Colonic mucosa (tissue), 4 donors: ENCODE results near the gene MOB3B. TPM values are rescaled to one million over a fixed set of nuclear protein-coding genes. Genes with fewer than 3 reads are reported as not detected.

ENCODE experiments used
- DNase-seq: peaks from one replicate; pipeline ENCODE4 v3.0.0-alpha.2; 2020
- H3K27ac ChIP-seq: fragments of 200-600 bp; one replicate; pipeline ENCODE4 v1.8.0; 2021
- H3K27me3 ChIP-seq: fragments of 200-600 bp; one replicate; pipeline ENCODE4 v1.8.0; 2021
- H3K36me3 ChIP-seq: fragments of 200-600 bp; one replicate; pipeline ENCODE4 v1.8.0; 2021
- H3K4me1 ChIP-seq: fragments of 200-600 bp; one replicate; pipeline ENCODE4 v1.8.0; 2021; ENCODE audit warnings: mild to moderate bottlenecking
- H3K4me3 ChIP-seq: fragments of 200-600 bp; one replicate; pipeline ENCODE4 v1.8.0; 2021
- H3K9ac ChIP-seq, 2 donors: one replicate each; pipeline ENCODE4 v1.7.0; 2013; ENCODE audit warnings: control low read depth in 2 of 2, low read depth in 2 of 2, low read length in 2 of 2
- H3K9me3 ChIP-seq: fragments of 200-600 bp; one replicate; pipeline ENCODE4 v1.8.0; 2021
- intact Hi-C: fragments of 100-400 bp; cut with DNase I; formaldehyde crosslinking; loops from one replicate; pipeline ENCODE4 v1.14.1; 2022
- total RNA-seq, 2 donors: library from RNA; stranded (reverse); fragmentation: NEBNext Ultra II Directional in 1 of 2; extraction: Animal tissue kit (Norgen Biotek cat#: 25700) in 1 of 2; gene quantifications; one replicate each; pipeline ENCODE4 v1.2.1, GENCODE V29; 2021
- TF ChIP-seq, protein P1 (sequence below): fragments of 200-600 bp; IDR thresholded peaks from one replicate; pipeline ENCODE4 v1.8.0; 2022; ENCODE audit warnings: antibody characterized with exemption, mild to moderate bottlenecking
- donor health status: healthy.
- donor health status: DM: no; HTN: no; CAD: no.
- donor health status: DM: no; HTN: no; CAD: no.

MOB3B gene
- total RNA-seq, 2 donors from 2014 or later, result 35.8 to 39.6 TPM

DNA sequence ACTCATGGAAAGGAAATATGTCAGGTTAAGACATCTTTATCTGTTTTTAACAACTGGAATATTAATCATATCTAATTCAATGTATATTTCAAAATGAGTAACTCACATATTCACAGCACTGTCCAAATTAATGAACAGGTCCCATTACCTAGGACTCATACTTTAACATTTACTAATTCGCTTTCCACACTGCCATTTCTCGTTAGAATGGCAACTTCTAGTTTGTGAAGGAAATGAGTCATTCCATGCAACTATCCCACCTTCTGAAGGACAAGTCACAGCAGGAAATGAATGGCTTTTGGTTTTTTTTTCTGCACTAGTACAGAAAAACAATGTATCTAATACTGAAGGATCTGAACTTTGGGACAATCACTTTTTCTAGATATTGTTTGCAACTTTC, 30.2 kb downstream of the MOB3B start:
- Histone ChIP-seq H3K27ac (no peak overlapping the region), H3K4me3 (no peak overlapping the region), H3K4me1 (no peaks in the 10 kb centered on the region), H3K36me3 (no peaks in the 10 kb centered on the region), H3K9me3 (no peaks in the 10 kb centered on the region), H3K9ac (no peak overlapping the region), H3K27me3 (no peaks in the 10 kb centered on the region)
- TF ChIP-seq, protein P1, sequence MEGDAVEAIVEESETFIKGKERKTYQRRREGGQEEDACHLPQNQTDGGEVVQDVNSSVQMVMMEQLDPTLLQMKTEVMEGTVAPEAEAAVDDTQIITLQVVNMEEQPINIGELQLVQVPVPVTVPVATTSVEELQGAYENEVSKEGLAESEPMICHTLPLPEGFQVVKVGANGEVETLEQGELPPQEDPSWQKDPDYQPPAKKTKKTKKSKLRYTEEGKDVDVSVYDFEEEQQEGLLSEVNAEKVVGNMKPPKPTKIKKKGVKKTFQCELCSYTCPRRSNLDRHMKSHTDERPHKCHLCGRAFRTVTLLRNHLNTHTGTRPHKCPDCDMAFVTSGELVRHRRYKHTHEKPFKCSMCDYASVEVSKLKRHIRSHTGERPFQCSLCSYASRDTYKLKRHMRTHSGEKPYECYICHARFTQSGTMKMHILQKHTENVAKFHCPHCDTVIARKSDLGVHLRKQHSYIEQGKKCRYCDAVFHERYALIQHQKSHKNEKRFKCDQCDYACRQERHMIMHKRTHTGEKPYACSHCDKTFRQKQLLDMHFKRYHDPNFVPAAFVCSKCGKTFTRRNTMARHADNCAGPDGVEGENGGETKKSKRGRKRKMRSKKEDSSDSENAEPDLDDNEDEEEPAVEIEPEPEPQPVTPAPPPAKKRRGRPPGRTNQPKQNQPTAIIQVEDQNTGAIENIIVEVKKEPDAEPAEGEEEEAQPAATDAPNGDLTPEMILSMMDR, result no peak
- DNase-seq, result no peak
- intact Hi-C loops, result no loop called here

DNA sequence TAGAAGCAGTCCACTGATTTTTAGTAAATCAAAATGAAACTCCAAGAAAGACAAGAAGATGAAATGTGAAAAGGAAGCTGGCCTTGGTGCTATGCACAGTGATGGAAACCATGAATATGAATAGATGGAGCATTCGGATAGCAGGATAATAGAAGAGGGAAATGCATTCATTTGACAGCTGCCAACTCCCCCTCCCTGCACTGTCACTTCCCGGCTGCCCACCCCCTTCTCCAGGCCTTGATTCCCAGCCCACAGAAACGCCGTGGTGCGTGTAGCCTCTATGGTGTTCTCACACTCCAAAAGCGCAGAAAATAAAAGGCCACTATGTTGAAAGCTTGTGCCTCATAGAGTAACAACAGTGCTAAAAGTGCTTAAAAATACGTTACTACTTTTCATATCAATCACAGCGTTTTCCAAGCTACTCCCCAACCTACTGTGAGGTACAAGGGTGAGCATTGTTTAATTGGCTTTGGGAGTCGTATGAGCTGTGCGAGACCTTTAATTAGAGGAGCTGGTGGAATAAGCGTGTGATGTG, 31.7 kb downstream of the MOB3B start:
- no peak overlapping the region for H3K4me3 ChIP-seq
- no peak overlapping the region for H3K9ac ChIP-seq
- intact Hi-C loops, result no loop called here
- no peak for DNase-seq
- no peaks in the 10 kb centered on the region for H3K36me3 ChIP-seq
- TF ChIP-seq, protein P1, result no peak
- no peaks in the 10 kb centered on the region for H3K4me1 ChIP-seq
- no peaks in the 10 kb centered on the region for H3K27me3 ChIP-seq
- H3K27ac ChIP-seq, result no peak overlapping the region
- H3K9me3 ChIP-seq, result no peaks in the 10 kb centered on the region

DNA sequence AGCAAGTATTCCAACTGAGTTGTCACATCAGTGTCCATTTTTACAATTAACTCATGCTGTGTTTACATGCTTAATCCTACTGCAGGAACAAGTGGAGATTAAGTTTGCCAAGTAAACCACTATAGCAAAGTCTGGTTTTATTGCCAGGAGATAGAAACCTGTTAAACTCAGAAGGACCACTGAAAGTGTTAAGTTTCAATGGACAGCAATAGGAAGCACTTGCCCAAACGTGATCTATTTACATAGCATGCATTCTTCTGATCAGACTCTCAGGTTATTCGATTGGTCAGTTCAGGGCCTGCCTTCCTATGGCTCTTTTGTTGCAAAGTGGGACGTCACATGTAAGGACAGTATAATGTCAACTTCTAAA, 33.5 kb downstream of the MOB3B start:
- TF ChIP-seq, protein P1, result no peak
- Histone ChIP-seq H3K27ac (no peak overlapping the region), H3K36me3 (no peaks in the 10 kb centered on the region), H3K9me3 (no peaks in the 10 kb centered on the region), H3K4me3 (no peak overlapping the region), H3K9ac (no peak overlapping the region), H3K27me3 (no peaks in the 10 kb centered on the region), H3K4me1 (no peaks in the 10 kb centered on the region)
- DNase-seq, result no peak
- intact Hi-C loops, result no loop called here

DNA sequence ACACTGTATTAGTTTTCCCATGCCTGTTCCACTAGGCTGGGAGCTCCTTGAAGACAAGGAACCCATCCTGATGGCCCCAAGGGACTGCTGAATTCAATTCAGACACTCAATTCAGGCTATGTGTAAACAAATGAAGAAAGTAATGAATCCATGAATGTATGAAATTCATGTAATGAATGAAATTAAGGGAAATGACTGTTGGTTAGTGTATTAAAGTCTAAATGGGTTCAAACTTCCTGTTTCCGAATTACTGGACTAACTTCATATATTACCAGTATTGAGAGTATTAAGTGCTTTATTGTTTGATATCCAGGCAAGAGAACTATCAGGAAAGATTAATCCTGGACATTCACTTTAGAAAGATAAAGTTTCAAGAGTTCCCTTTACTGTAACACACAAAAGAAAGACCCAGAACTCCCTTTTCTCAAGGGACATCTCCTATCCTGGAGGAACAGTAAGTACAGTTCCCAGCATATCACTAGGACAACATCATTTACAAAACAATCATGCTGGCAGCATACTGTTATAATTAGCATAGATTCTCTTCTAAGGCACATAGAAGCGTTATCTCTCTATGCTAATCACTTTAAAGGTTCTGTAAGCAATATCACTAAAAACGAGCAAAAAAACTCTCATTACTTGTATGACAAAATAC, 34.0 kb downstream of the MOB3B start:
- intact Hi-C loops, result no loop called here
- Histone ChIP-seq H3K4me3 (no peak overlapping the region), H3K9ac (no peak overlapping the region), H3K36me3 (no peaks in the 10 kb centered on the region), H3K27ac (no peak overlapping the region), H3K9me3 (no peaks in the 10 kb centered on the region), H3K4me1 (no peaks in the 10 kb centered on the region), H3K27me3 (no peaks in the 10 kb centered on the region)
- TF ChIP-seq, protein P1, result no peak
- DNase-seq, result no peak

DNA sequence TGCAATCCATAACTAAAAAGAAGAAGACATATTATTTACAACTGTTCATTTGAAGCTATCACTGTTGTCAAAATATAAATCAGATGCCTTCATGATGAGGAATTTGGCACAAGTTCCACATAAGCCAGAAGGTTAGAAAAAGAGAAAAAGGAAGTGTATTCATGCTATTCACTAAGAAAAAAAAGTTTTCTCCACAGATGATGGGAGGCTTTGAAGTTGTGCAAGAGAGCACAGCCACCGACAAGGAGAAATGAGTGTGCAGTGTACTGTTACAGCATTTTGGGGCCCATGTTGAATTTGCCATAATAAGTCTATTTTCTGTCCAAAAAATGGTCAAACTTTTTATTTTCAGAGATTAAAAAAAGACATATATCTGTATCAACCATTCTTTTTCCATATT, 38.5 kb downstream of the MOB3B start:
- Histone ChIP-seq H3K4me3 (no peak overlapping the region), H3K27me3 (no peaks in the 10 kb centered on the region), H3K4me1 (peaks cover 9% of the 10 kb centered on the region), H3K36me3 (no peaks in the 10 kb centered on the region), H3K9ac (no peak overlapping the region), H3K27ac (no peak overlapping the region), H3K9me3 (no peaks in the 10 kb centered on the region)
- intact Hi-C loops, result no loop called here
- TF ChIP-seq, protein P1, result no peak
- DNase-seq, result no peak
